Body of pancreas (tissue), 4 donors: Measurements from ENCODE around the gene ARHGAP42. TPM values are rescaled to one million over a fixed set of nuclear protein-coding genes. Genes with fewer than 3 reads are reported as not detected.
"Not testable (repeated sequence)": the region's sequence is repeated elsewhere in the genome, so short reads cannot be mapped to it uniquely, and the experiment has no call there.

Experiments
- ATAC-seq: fragments of 150-250 bp; one replicate; pipeline ENCODE4 v1.9.1; 2016
- DNase-seq, 4 donors: peaks; one replicate each; pipeline ENCODE4 v3.0.0-alpha.2; 2019
- H3K27ac ChIP-seq, 4 donors: fragments of 200-600 bp; sonication (generic); 1 replicate in 3 of 4; 2 replicates in 1 of 4; pipeline versions ENCODE4 v1.5.1 to v1.6.1; 2016 to 2019; ENCODE audit warnings: mild to moderate bottlenecking in 1 of 4, mixed read lengths in 1 of 4, moderate library complexity in 1 of 4
- H3K27me3 ChIP-seq, 2 donors: fragments of 200-600 bp; sonication (generic); one replicate each; pipeline ENCODE4 v1.6.0; 2016; ENCODE audit warnings: mild to moderate bottlenecking in 1 of 2
- H3K36me3 ChIP-seq, 2 donors: fragments of 200-600 bp; sonication (generic); replicated peaks in 1 of 2; 2 replicates each; pipeline ENCODE4 v1.5.1; 2016; ENCODE audit warnings: low read depth in 2 of 2; ENCODE audit not compliant: insufficient read depth in 1 of 2
- H3K4me1 ChIP-seq: fragments of 200-600 bp; sonication (generic); one replicate; pipeline ENCODE4 v1.6.0; 2016
- H3K4me3 ChIP-seq, 2 donors: fragments of 200-600 bp; sonication (generic); 1 replicate in 1 of 2; 2 replicates in 1 of 2; pipeline ENCODE4 v1.5.1; 2016 to 2019
- H3K9me3 ChIP-seq, 3 donors: fragments of 200-600 bp; sonication (generic); 1 replicate in 2 of 3; 2 replicates in 1 of 3; pipeline ENCODE4 v1.5.1; 2016
- POLR2A ChIP-seq, 3 donors: fragments of 450-650 bp; IDR thresholded peaks; one replicate each; pipeline ENCODE4 v1.6.1; 2016; ENCODE audit warnings: antibody characterized with exemption in 3 of 3, mild to moderate bottlenecking in 2 of 3
- WGBS, 2 donors: methylation state at CpG; one replicate each; pipeline ENCODE4 v1.1.5; 2017; 5-methylcytosine and 5-hydroxymethylcytosine counted together
- intact Hi-C: fragments of 100-400 bp; cut with DNase I; formaldehyde crosslinking; loops from one replicate; pipeline ENCODE4 v1.15.1; 2023
- total RNA-seq, 2 donors: library from RNA; depleted of rRNA; stranded (reverse); fragments of >200 nt; gene quantifications; one replicate each; pipeline ENCODE4 v1.1.0, GENCODE V29; 2016
- TF ChIP-seq, protein P1 (sequence below), 7 experiments: fragments of 450-650 bp in 4 of 7; fragments of 200-600 bp in 3 of 7; sonication (generic) in 3 of 7; IDR thresholded peaks; one replicate each; pipeline ENCODE4 v1.5.1; 2016 to 2019; ENCODE audit warnings: antibody characterized with exemption in 7 of 7

The ARHGAP42 gene
- total RNA-seq, 2 donors from 2014 or later, result 3.6 to 4.7 TPM

DNA sequence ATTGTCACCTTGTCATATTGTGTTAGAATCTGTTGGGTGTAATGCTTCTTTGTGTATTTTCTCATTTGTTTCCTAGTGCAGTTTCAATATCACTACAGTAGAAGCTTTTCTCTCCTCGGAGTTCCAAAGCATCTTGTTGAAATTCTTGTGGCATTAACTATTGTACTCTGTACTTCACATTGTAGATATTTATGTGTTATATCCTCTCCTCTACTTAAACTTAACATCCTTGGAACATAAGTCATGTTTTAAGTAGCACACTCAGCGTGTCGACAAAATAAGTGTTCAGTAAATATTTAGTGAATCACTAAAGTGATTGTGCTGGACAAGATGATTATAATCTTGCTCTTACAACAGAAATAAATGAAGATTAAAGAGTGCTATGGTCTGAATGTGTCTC, 201.7 kb downstream of the ARHGAP42 start:
- intact Hi-C loops, result no loop called here
- no peaks in the 10 kb centered on the region for H3K36me3 ChIP-seq
- no peak overlapping the region for H3K27ac ChIP-seq
- DNase-seq, result no peak
- no peak overlapping the region for H3K4me3 ChIP-seq
- TF ChIP-seq POLR2A (IDR thresholded peaks at IDR 0.05), result no peak
- no peak for ATAC-seq
- H3K27me3 ChIP-seq, result no peaks in the 10 kb centered on the region
- 74 to 79% methylated on average over 3 of the region's 3 CpGs for WGBS, 2 donors
- no peaks in the 10 kb centered on the region for H3K9me3 ChIP-seq
- H3K4me1 ChIP-seq, result no peaks in the 10 kb centered on the region

DNA sequence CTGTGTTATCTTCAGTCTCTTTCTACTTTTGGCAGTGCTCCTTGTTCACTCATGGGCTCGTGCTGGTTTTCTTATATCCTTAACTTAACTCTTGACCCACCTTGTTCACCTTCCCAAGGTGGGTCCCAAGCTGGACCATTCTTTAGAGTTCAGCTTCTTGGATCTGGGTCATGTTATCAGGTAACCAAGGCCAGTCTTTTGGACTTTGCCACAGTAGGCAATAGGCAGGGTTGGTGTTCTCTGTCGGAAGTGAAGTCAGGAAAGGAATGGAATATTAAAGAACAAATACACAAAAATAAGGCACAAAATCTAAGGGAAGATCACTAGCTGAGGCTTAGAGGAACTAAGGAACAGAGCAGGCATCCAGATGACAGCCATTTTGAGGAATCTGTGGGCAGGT, 202.7 kb downstream of the ARHGAP42 start:
- Histone ChIP-seq H3K36me3 (no peaks in the 10 kb centered on the region), H3K9me3 (no peaks in the 10 kb centered on the region), H3K4me1 (no peaks in the 10 kb centered on the region), H3K4me3 (no peak overlapping the region), H3K27me3 (no peaks in the 10 kb centered on the region), H3K27ac (no peak overlapping the region)
- DNase-seq, result no peak
- 47% methylated on average over 2 of the region's 2 CpGs for WGBS, 2 donors
- ATAC-seq, result no peak
- TF ChIP-seq, protein P1, sequence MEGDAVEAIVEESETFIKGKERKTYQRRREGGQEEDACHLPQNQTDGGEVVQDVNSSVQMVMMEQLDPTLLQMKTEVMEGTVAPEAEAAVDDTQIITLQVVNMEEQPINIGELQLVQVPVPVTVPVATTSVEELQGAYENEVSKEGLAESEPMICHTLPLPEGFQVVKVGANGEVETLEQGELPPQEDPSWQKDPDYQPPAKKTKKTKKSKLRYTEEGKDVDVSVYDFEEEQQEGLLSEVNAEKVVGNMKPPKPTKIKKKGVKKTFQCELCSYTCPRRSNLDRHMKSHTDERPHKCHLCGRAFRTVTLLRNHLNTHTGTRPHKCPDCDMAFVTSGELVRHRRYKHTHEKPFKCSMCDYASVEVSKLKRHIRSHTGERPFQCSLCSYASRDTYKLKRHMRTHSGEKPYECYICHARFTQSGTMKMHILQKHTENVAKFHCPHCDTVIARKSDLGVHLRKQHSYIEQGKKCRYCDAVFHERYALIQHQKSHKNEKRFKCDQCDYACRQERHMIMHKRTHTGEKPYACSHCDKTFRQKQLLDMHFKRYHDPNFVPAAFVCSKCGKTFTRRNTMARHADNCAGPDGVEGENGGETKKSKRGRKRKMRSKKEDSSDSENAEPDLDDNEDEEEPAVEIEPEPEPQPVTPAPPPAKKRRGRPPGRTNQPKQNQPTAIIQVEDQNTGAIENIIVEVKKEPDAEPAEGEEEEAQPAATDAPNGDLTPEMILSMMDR (IDR thresholded peaks at IDR 0.05), result no peak
- TF ChIP-seq POLR2A (IDR thresholded peaks at IDR 0.05), result no peak
- intact Hi-C loops, result no loop called here

DNA sequence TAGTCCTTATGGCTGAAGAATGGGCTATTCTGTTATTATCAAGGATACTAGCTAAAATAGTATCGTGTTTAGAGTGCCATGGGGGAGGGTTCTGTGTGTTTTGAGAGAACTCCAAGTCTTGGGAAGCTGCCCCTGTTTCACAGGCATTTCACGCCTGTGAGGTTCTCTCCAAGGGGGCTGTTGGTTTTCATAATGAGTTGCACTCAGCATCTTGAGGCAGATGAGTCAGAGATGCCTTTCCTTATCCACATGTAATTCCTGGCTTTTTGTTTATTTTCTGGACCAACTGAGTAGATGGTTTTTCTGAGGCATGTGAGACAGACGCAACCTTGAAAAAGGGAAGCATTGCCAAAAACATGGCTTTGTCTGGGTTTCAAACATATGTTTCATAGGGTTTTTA, 203.7 kb downstream of the ARHGAP42 start:
- ATAC-seq, result no peak
- Histone ChIP-seq H3K36me3 (no peaks in the 10 kb centered on the region), H3K4me1 (no peaks in the 10 kb centered on the region), H3K27me3 (no peaks in the 10 kb centered on the region), H3K4me3 (no peak overlapping the region), H3K27ac (no peak overlapping the region), H3K9me3 (no peaks in the 10 kb centered on the region)
- no peak for TF ChIP-seq POLR2A (IDR thresholded peaks at IDR 0.05)
- TF ChIP-seq, protein P1 (IDR thresholded peaks at IDR 0.05), result no peak
- WGBS, 2 donors, result 48 to 58% methylated on average over 3 of the region's 3 CpGs
- intact Hi-C loops, result no loop called here
- DNase-seq, result no peak

DNA sequence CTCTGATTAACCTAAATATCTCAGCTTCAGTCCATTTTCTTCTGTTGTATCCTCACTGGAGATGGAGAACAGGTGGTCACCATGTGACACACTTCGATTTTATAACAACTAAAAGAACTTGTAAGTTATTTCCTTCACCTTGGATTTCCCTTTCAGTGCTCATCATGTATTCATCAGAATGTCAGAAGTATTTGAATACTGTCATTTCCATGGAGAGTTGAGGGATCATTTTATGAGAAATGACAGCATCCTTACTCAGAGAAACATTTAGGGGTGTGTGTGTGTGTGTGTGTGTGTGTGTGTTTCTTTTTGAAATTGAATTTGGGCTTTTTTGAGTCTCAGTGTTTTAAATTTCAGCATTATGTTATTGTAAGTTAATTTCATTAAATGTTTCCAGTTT, 205.8 kb downstream of the ARHGAP42 start:
- intact Hi-C loops, result no loop called here
- H3K9me3 ChIP-seq, result no peaks in the 10 kb centered on the region
- no peak overlapping the region for H3K27ac ChIP-seq
- 40 to 58% methylated on average over 1 of the region's 1 CpG for WGBS, 2 donors
- no peaks in the 10 kb centered on the region for H3K4me1 ChIP-seq
- TF ChIP-seq, protein P1 (IDR thresholded peaks at IDR 0.05), result no peak
- no peak for TF ChIP-seq POLR2A (IDR thresholded peaks at IDR 0.05)
- DNase-seq, result no peak
- no peak overlapping the region for H3K4me3 ChIP-seq
- ATAC-seq, result no peak
- no peaks in the 10 kb centered on the region for H3K36me3 ChIP-seq
- no peaks in the 10 kb centered on the region for H3K27me3 ChIP-seq

DNA sequence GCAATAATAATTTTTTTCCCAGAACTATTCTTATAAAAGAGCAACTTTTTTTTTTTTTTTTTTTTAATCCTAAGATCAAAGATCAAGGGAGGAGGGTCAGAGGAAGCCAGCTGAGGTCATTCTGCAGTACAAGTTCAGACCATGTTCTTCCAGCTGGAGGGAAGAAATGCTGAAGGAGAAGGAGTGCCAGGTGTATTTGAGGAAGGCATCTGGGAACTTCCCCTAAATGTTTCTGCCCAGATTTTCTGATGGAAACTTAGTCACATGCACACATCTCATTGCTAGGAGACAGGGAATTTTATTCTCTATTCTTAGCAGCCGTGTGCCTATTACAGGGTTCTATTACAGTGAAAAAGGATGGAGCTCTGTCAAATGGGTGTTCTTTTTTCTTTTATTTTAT, 208.4 kb downstream of the ARHGAP42 start:
- no peak for ATAC-seq
- intact Hi-C loops, result no loop called here
- TF ChIP-seq, protein P1 (IDR thresholded peaks at IDR 0.05), result no peak
- TF ChIP-seq POLR2A (IDR thresholded peaks at IDR 0.05), result no peak
- H3K4me3 ChIP-seq, result no peak overlapping the region
- 67 to 70% methylated on average over 1 of the region's 1 CpG for WGBS, 2 donors
- no peak overlapping the region for H3K27ac ChIP-seq
- no peaks in the 10 kb centered on the region for H3K4me1 ChIP-seq
- H3K36me3 ChIP-seq, result no peaks in the 10 kb centered on the region
- no peak for DNase-seq
- no peaks in the 10 kb centered on the region for H3K9me3 ChIP-seq
- no peaks in the 10 kb centered on the region for H3K27me3 ChIP-seq

DNA sequence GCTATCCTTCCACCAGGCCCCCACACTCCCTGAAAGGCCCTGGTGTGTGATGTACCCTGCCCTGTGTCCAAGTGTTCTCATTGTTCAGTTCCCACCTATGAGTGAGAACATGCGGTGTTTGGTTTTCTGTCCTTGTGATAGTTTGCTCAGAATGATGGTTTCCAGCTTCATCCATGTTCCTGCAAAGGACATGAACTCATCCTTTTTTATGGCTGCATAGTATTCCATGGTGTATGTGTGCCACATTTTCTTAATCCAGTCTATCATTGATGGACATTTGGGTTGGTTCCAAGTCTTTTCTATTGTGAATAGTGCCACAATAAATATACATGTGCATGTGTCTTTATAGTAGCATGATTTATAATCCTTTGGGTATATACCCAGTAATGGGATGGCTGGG, 208.9 kb downstream of the ARHGAP42 start:
- ATAC-seq, H3K4me3 ChIP-seq, H3K36me3 ChIP-seq, DNase-seq, H3K4me1 ChIP-seq, intact Hi-C loops, H3K27me3 ChIP-seq, H3K9me3 ChIP-seq, H3K27ac ChIP-seq: not testable (repeated sequence)
- 100% methylated on average over 1 of the region's 1 CpG for WGBS, 2 donors

DNA sequence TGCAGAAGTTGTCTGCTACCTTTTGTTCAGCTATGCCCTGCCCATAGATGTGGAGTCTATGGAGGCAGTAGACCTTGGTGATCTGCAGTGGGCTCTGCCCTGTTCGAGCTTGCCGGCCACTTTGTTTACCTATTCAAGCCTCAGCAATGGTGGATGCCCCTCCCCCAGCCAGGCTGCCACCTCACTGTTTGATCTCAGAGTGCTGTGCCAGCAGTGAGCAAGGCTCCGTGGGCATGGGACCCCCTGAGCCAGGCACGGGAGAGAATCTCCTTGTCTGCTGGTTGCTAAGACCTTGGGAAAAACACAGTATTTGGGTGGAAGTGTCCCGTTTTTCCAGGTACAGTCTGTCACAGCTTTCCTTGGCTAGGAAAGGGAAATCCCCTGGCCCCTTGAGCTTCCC, 214.4 kb downstream of the ARHGAP42 start:
- not testable (repeated sequence) for DNase-seq

More for the DNA sequence above, 214.4 kb downstream of the ARHGAP42 start:
- H3K4me3 ChIP-seq, H3K27ac ChIP-seq, H3K9me3 ChIP-seq, H3K36me3 ChIP-seq, ATAC-seq, H3K27me3 ChIP-seq, H3K4me1 ChIP-seq, intact Hi-C loops: not testable (repeated sequence)
- 40 to 61% methylated on average over 2 to 5 of the region's 5 CpGs for WGBS, 2 donors
